HG03442 (cell line): ENCODE data around the gene HMG20A.
A peak's percentile ranks its signal among the peaks of the same experiment; 100 is the strongest.

Experiments used
- ATAC-seq: cut with Tn5 transposase; IDR thresholded peaks from one replicate; pipeline ENCODE4 v1.9.1; 2021; ENCODE audit warnings: mild to moderate bottlenecking, moderate library complexity; ENCODE audit not compliant: unreplicated experiment

The HMG20A gene

GRCh38 chr15:77425104-77425503, 4.4 kb downstream of the HMG20A start:
- ATAC-seq, result no peak

- no peak for ATAC-seq
These were observed 5.7 kb downstream of the HMG20A start for GRCh38 chr15:77426377-77426776.

- ATAC-seq, result no peak
These were observed 6.2 kb downstream of the HMG20A start for GRCh38 chr15:77426871-77427270.

- no peak for ATAC-seq
These were observed 9.5 kb downstream of the HMG20A start for GRCh38 chr15:77430213-77430612.

GRCh38 chr15:77430652-77431051, 10.0 kb downstream of the HMG20A start:
- ATAC-seq, result no peak

GRCh38 chr15:77436822-77437221, 16.1 kb downstream of the HMG20A start:
- no peak for ATAC-seq

- no peak for ATAC-seq
These were observed 16.6 kb downstream of the HMG20A start for GRCh38 chr15:77437264-77437663.

GRCh38 chr15:77440378-77440999, 19.8 kb downstream of the HMG20A start:
- ATAC-seq, result peak; percentile 83

GRCh38 chr15:77446840-77447390, 26.2 kb downstream of the HMG20A start:
- no peak for ATAC-seq

- ATAC-seq, result no peak
These were observed 33.6 kb downstream of the HMG20A start for GRCh38 chr15:77454265-77454664.

- ATAC-seq, result no peak
These were observed 34.3 kb downstream of the HMG20A start for GRCh38 chr15:77454951-77455350.

- no peak for ATAC-seq
These were observed 35.1 kb downstream of the HMG20A start for GRCh38 chr15:77455696-77456321.

GRCh38 chr15:77456746-77457145, 36.1 kb downstream of the HMG20A start:
- no peak for ATAC-seq

- no peak for ATAC-seq
These were observed 36.7 kb downstream of the HMG20A start for GRCh38 chr15:77457191-77457904.

- no peak for ATAC-seq
These were observed 37.2 kb downstream of the HMG20A start for GRCh38 chr15:77457905-77458265.

- ATAC-seq, result no peak
These were observed 38.3 kb downstream of the HMG20A start for GRCh38 chr15:77459031-77459430.

GRCh38 chr15:77461486-77461885, 40.8 kb downstream of the HMG20A start:
- ATAC-seq, result no peak

- no peak for ATAC-seq
These were observed 43.6 kb downstream of the HMG20A start for GRCh38 chr15:77464129-77464865.

GRCh38 chr15:77466521-77466920, 45.8 kb downstream of the HMG20A start:
- ATAC-seq, result no peak

- no peak for ATAC-seq
These were observed 48.2 kb downstream of the HMG20A start for GRCh38 chr15:77468896-77469295.

GRCh38 chr15:77470235-77470634, 49.5 kb downstream of the HMG20A start:
- ATAC-seq, result no peak
